Upper lobe of right lung (tissue), 1 donor: ENCODE results near the gene SPINDOC. TPM values are rescaled to one million over a fixed set of nuclear protein-coding genes. Genes with fewer than 3 reads are reported as not detected.

Experiments used
- ATAC-seq: fragments of 200-7000 bp; cut with Tn5 transposase; one replicate; pipeline ENCODE4 v1.9.1; 2020; ENCODE audit warnings: mild to moderate bottlenecking, moderate library complexity
- DNase-seq: peaks from one replicate; pipeline ENCODE4 v3.0.0-alpha.2; 2020
- H3K27ac ChIP-seq: fragments of 200-600 bp; one replicate; pipeline ENCODE4 v1.8.0; 2022
- H3K27me3 ChIP-seq: fragments of 200-600 bp; one replicate; pipeline ENCODE4 v1.8.0; 2022; ENCODE audit warnings: mild to moderate bottlenecking
- H3K36me3 ChIP-seq: fragments of 200-600 bp; one replicate; pipeline ENCODE4 v1.8.0; 2022
- H3K4me1 ChIP-seq: fragments of 200-600 bp; one replicate; pipeline ENCODE4 v1.8.0; 2022
- H3K4me3 ChIP-seq: fragments of 200-600 bp; one replicate; pipeline ENCODE4 v1.8.0; 2022; ENCODE audit warnings: mild to moderate bottlenecking
- H3K9me3 ChIP-seq: fragments of 200-600 bp; one replicate; pipeline ENCODE4 v1.8.0; 2022
- CTCF ChIP-seq: fragments of 200-600 bp; IDR thresholded peaks from one replicate; pipeline ENCODE4 v1.8.0; 2022; ENCODE audit warnings: antibody characterized with exemption
- intact Hi-C: fragments of 100-400 bp; cut with DNase I; formaldehyde crosslinking; loops from one replicate; pipeline ENCODE4 v1.11.0; 2022
- long read RNA-seq: library from polyadenylated mRNA; unstranded; transcript quantifications from one replicate; pipeline ENCODE4 v2.0.0, GENCODE V29; 2021
- total RNA-seq: library from RNA; stranded (reverse); fragmentation: NEBNext Ultra II Directional; extraction: Animal tissue kit (Norgen Biotek cat#: 25700); gene quantifications from one replicate; pipeline ENCODE4 v1.2.1, GENCODE V29; 2021
- donor health status: DM: no; HTN: yes; CAD: no; lungs with severe emphysema.

The SPINDOC gene
- 20.3 TPM for total RNA-seq
- long read RNA-seq, partial matches to known transcripts, result 0 of 8 reads
- long read RNA-seq, other reads (novel, unspliced or antisense), result 5 of 8 reads

- Histone ChIP-seq H3K27ac (peak within 1 kb of the TSS; percentile 83), H3K27me3 (no peaks in the 10 kb centered on the region), H3K4me3 (peak within 1 kb of the TSS; percentile 94), H3K9me3 (no peaks in the 10 kb centered on the region), H3K36me3 (peaks cover 10% of the 10 kb centered on the region), H3K4me1 (peaks cover 25% of the 10 kb centered on the region)
- intact Hi-C loops, result no loop called here
- peak; percentile 90 for DNase-seq
- peak; percentile 95 for ATAC-seq
- TF ChIP-seq CTCF, result no peak
Measured at GRCh38 chr11:63813035-63813562, at the start of gene SPINDOC. TSS of gene SPINDOC (plus strand) at chr11:63813456. CDS start at chr11:63813687, 231 bp downstream.

GRCh38 chr11:63763496-63764339, 49.5 kb upstream of the SPINDOC start:
- peaks cover 10% of the 10 kb centered on the region for H3K4me1 ChIP-seq
- no peaks in the 10 kb centered on the region for H3K27me3 ChIP-seq
- no peak overlapping the region for H3K4me3 ChIP-seq
- DNase-seq (no peak), ATAC-seq (no peak)
- peaks cover 8% of the 10 kb centered on the region for H3K36me3 ChIP-seq
- H3K27ac ChIP-seq, result no peak overlapping the region
- TF ChIP-seq CTCF, result no peak
- intact Hi-C loops, result no loop called here
- no peaks in the 10 kb centered on the region for H3K9me3 ChIP-seq

GRCh38 chr11:63764340-63764678, 48.9 kb upstream of the SPINDOC start:
- ATAC-seq (no peak), DNase-seq (no peak)
- Histone ChIP-seq H3K36me3 (peaks cover 8% of the 10 kb centered on the region), H3K27me3 (no peaks in the 10 kb centered on the region), H3K4me3 (no peak overlapping the region), H3K4me1 (peaks cover 11% of the 10 kb centered on the region), H3K9me3 (no peaks in the 10 kb centered on the region), H3K27ac (no peak overlapping the region)
- intact Hi-C loops, result no loop called here
- no peak for TF ChIP-seq CTCF

GRCh38 chr11:63764679-63765647, 48.3 kb upstream of the SPINDOC start:
- Histone ChIP-seq H3K4me3 (no peak overlapping the region), H3K27ac (no peak overlapping the region), H3K27me3 (no peaks in the 10 kb centered on the region), H3K36me3 (peaks cover 8% of the 10 kb centered on the region), H3K9me3 (no peaks in the 10 kb centered on the region), H3K4me1 (peaks cover 18% of the 10 kb centered on the region)
- no peak for TF ChIP-seq CTCF
- ATAC-seq (no peak), DNase-seq (no peak)
- intact Hi-C loops, result no loop called here

- H3K27ac ChIP-seq, result no peak overlapping the region
- no peaks in the 10 kb centered on the region for H3K27me3 ChIP-seq
- ATAC-seq (no peak), DNase-seq (no peak)
- intact Hi-C loops, result no loop called here
- TF ChIP-seq CTCF, result no peak
- no peak overlapping the region for H3K4me3 ChIP-seq
- H3K36me3 ChIP-seq, result peaks cover under 1% of the 10 kb centered on the region
- peaks cover 22% of the 10 kb centered on the region for H3K4me1 ChIP-seq
- no peaks in the 10 kb centered on the region for H3K9me3 ChIP-seq
Measured at GRCh38 chr11:63765688-63766241, 47.5 kb upstream of the SPINDOC start.
